ENCODE results near the gene CDK10.

The CDK10 gene

DNA sequence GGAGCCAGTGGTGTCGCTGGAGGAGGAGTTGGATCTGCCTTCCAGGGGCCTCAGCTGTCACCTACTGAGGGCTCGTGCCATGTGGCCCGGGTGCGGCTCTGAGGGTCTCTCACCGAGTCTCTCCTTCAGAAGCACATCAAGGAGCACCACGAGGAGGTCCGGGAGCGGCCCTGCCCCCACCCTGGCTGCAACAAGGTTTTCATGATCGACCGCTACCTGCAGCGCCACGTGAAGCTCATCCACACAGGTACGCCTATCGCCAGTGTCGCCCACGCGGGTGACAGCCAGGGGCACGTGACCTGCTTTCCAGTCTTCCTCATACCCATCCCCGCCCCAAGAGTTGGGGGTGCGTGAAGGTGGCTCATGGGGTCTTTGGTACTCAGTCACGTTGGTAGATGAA lies 47.3 kb downstream of the CDK10 start:
- TF ChIP-seq POLR2A (IDR thresholded peaks at IDR 0.05; ENCODE audit: low read depth, low read length), result no peak
- TF ChIP-seq POLR2AphosphoS5 (IDR thresholded peaks at IDR 0.05; ENCODE audit: low read depth, low read length), result no peak; the same call in 1 of the 2 replicates
- no peak for TF ChIP-seq TAF1 (IDR thresholded peaks at IDR 0.05; ENCODE audit: borderline replicate concordance, low read depth, low read length)
- FAIRE-seq (no peak), DNase-seq (ENCODE audit: insufficient read length) (no peak)

DNA sequence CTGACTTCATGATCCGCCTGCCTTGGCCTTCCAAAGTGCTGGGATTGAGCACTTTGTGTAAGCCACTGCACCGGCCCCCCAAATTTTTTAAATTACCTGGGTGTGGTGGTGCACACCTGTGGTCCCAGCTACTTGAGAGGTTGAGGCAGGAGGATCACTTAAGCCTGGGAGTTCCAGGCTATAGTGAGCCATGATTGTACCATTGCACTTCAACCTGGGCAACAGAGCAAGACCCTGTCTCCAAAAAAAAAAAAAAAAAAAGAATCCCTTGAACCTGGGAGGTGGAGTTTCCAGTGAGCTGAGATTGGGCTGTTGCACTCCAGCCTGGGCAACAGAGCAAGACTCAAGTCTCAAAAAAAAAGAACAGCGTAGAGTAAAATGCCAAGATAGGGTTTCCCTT lies 50.1 kb downstream of the CDK10 start:
- no peak for TF ChIP-seq TAF1 (IDR thresholded peaks at IDR 0.05; ENCODE audit: borderline replicate concordance, low read depth, low read length)
- no peak for TF ChIP-seq POLR2A (IDR thresholded peaks at IDR 0.05; ENCODE audit: low read depth, low read length)
- no peak for TF ChIP-seq POLR2AphosphoS5 (IDR thresholded peaks at IDR 0.05; ENCODE audit: low read depth, low read length)
- DNase-seq (ENCODE audit: insufficient read length), result no peak
- no peak for FAIRE-seq

DNA sequence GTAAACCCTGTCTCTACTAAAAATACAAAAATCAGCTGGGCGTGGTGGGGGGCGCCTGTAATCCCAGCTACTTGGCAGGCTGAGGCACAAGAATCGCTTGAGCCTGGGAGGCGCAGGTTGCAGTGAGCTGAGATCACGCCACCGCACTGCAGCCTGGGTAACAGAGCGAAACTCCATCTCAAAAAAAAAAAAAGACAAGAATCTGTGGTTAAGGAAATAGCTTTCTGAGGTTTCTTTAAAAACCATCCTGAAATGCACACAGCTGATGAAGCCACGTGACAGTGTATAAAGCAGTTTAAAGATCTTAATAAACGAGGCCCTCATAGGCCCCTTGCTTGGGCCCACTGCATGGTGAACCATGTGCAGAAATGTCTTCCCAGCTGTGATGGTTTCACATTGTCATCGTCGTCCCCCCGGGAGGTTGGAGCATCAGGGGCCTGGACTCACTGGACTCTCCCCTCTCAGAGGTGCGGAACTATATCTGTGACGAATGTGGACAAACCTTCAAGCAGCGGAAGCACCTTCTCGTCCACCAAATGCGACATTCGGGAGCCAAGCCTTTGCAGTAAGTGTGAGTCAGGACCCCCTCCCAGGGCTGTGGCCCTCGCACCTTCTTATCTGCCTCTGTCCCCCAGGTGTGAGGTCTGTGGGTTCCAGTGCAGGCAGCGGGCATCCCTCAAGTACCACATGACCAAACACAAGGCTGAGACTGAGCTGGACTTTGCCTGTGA lies 51.0 kb downstream of the CDK10 start:
- FAIRE-seq, result no peak
- no peak for DNase-seq (ENCODE audit: insufficient read length)
- TF ChIP-seq TAF1 (IDR thresholded peaks at IDR 0.05; ENCODE audit: borderline replicate concordance, low read depth, low read length), result no peak
- TF ChIP-seq POLR2A (IDR thresholded peaks at IDR 0.05; ENCODE audit: low read depth, low read length), result no peak; the same call in 1 of the 2 replicates
- no peak; the same call in 1 of the 2 replicates for TF ChIP-seq POLR2AphosphoS5 (IDR thresholded peaks at IDR 0.05; ENCODE audit: low read depth, low read length)

DNA sequence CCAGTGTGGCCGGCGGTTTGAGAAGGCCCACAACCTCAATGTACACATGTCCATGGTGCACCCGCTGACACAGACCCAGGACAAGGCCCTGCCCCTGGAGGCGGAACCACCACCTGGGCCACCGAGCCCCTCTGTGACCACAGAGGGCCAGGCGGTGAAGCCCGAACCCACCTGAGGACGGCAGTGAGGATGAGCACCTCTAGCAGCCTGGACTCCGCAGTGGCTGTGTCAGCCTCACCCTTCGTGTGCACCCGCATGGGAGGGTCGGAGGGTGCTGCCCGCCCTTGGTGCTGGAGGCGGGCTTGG lies 51.5 kb downstream of the CDK10 start:
- DNase-seq (ENCODE audit: insufficient read length), result no peak
- TF ChIP-seq POLR2AphosphoS5 (IDR thresholded peaks at IDR 0.05; ENCODE audit: low read depth, low read length), result no peak
- TF ChIP-seq POLR2A (IDR thresholded peaks at IDR 0.05; ENCODE audit: low read depth, low read length), result peak; percentile 21; the same call in 1 of the 2 replicates
- TF ChIP-seq TAF1 (IDR thresholded peaks at IDR 0.05; ENCODE audit: borderline replicate concordance, low read depth, low read length), result no peak

DNA sequence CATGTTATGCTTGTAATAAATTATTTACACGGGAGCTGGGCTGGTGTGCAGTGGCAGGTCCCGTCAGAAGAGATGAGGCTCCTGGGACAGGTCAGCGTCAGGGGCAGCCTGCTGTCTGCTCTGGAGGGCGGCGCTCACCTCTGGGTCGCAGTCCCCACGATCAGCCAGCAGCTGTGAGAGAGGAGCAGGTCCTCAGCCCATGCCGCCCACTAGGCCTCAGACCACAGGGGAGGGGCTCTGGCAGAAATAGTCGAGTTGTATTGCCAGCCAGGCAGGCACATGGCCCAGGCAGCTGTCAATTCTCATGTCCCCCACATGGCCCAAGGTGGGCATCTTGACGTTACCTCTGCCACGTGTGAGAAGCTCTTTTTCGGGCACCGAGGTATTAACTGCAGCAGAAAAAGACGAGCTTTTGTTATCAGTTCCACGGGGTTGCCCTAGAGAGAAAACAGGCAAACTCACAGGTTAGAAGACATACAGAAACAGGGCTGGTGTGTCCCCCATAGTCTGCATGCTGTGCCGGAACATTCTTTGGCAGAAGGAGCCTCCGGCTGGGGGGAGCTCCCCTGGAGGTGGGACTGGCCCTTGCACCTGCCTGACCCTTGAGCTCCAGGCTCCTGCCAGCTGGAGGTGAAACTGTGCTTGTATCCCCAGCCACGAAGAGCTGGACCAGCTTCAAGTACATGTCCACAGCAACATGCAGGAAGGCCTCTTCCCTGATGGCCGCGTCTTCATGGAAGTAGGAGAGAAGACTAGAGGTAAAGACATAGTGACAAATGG lies 52.2 kb downstream of the CDK10 start:
- DNase-seq (ENCODE audit: insufficient read length), result no peak
- FAIRE-seq, result no peak
- TF ChIP-seq POLR2A (IDR thresholded peaks at IDR 0.05; ENCODE audit: low read depth, low read length) (no peak), POLR2AphosphoS5 (IDR thresholded peaks at IDR 0.05; ENCODE audit: low read depth, low read length) (no peak), TAF1 (IDR thresholded peaks at IDR 0.05; ENCODE audit: borderline replicate concordance, low read depth, low read length) (no peak)

More for the DNA sequence above, 51.5 kb downstream of the CDK10 start:
- FAIRE-seq, result no peak

DNA sequence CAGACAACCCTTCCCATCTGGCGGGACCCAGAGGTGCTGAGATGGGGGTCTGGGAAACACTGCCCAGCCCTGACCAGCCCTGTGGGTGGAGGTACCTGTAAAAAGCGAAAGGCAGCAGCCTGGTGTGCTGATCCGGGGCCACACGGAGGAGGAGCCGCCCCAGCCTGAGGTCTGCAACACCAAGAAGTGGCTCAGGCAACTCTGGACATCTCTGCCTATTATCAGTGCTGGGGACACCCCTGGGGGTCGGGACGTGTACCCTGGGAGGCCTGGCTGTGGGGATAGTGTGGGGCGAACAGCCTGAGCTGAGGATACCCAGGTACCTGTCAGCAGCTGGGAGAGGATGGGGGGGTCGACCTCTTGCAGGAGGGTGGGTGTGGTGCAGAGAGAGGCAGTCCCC lies 52.9 kb downstream of the CDK10 start:
- no peak for DNase-seq (ENCODE audit: insufficient read length)
- TF ChIP-seq TAF1 (IDR thresholded peaks at IDR 0.05; ENCODE audit: borderline replicate concordance, low read depth, low read length) (no peak), POLR2A (IDR thresholded peaks at IDR 0.05; ENCODE audit: low read depth, low read length) (no peak), POLR2AphosphoS5 (IDR thresholded peaks at IDR 0.05; ENCODE audit: low read depth, low read length) (no peak)
- FAIRE-seq, result no peak

DNA sequence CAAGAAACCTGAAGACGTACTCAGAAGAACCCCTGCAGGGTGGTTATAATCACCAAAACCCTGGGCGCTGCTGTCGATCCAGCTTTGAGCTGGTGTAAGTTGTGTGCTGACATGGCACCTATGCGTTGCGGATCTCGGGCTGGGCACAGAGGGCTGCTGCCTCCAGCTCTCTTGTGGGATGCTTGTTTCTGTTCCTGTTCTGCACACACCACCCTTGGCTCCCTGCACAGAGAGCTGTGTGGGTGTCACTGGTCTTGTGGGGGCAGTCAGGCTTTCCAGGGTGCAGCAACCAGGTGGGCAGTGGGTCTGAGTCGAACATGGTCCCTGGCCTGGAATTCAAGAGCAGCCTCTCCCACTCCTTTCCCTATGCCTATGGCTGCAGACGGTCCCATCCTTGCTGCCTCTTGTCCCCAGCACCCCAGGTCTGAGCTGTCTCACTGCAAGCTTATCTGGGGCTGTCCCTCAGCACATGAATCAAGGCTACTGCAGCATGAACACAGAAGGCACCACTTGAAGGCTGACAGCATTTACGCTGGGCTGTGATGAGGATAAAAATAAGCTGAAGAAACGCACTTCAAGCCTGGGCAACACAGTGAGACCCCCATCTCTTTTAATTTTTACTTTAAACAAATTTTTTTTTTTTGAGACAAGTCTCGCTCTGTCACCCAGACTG lies 55.0 kb downstream of the CDK10 start:
- TF ChIP-seq TAF1 (IDR thresholded peaks at IDR 0.05; ENCODE audit: borderline replicate concordance, low read depth, low read length) (no peak), POLR2AphosphoS5 (IDR thresholded peaks at IDR 0.05; ENCODE audit: low read depth, low read length) (0 out of 2 replicates have a peak, but pooled peaks have one; percentile 28)
- no peak for FAIRE-seq
- DNase-seq (ENCODE audit: insufficient read length), result no peak

DNA sequence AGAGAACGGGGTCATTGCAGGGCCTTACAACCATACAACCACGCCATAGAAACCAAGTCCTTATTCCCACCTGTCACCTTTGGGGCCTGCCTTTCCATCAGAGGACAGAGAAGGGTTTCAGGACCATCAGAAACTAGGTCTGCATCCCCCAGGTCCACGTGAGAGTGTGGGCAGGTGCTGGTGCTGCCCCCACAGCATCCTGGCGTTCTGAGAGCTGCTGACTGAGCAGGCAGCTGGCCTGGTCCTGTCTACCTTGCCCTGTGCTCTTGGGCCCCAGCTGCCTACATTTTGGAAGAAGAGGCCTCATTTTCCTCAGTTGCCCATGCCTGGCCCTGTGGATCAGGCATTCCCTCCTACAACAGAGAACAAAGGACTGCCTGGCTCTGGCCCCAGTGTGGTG lies 56.5 kb downstream of the CDK10 start:
- DNase-seq (ENCODE audit: insufficient read length), result no peak
- FAIRE-seq, result no peak
- no peak for TF ChIP-seq POLR2AphosphoS5 (IDR thresholded peaks at IDR 0.05; ENCODE audit: low read depth, low read length)
- peak; percentile 30; the same call in 1 of the 2 replicates for TF ChIP-seq POLR2A (IDR thresholded peaks at IDR 0.05; ENCODE audit: low read depth, low read length)

DNA sequence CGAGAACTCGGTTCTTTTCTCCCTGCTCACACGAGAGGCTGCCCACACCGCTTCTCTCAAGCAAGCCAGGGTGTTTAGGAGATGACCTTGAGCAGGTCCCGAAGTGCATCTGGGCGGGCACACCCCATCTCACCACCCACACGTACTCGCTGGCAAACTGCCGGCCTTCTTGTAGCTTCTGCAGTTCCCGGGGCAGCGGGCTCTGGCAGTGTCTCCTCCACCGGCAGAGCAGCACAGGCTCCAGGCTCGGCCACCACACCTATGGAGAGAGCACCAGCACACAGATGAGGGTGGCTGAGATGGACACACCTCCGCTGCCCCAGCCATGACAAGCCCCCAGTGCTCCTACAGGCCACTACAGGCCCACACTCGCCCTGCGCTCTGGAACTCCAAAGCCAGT lies 58.3 kb downstream of the CDK10 start:
- TF ChIP-seq POLR2AphosphoS5 (IDR thresholded peaks at IDR 0.05; ENCODE audit: low read depth, low read length) (no peak), POLR2A (IDR thresholded peaks at IDR 0.05; ENCODE audit: low read depth, low read length) (no peak), TAF1 (IDR thresholded peaks at IDR 0.05; ENCODE audit: borderline replicate concordance, low read depth, low read length) (no peak)
- FAIRE-seq (no peak), DNase-seq (ENCODE audit: insufficient read length) (no peak)

All from GM12892 (cell line).